ENCODE measurements around the gene HYAL1.

The HYAL1 gene

GRCh38 chr3:50318163-50318562, 14.8 kb upstream of the HYAL1 start:
- H2BK120ac ChIP-seq (ENCODE audit: insufficient read depth, low read length, poor library complexity) = no peak overlapping the region
- H3K79me2 ChIP-seq (ENCODE audit: control insufficient read depth, insufficient read depth, low read length, poor library complexity) = peaks cover 15% of the 10 kb centered on the region
- no peak overlapping the region for H2AK5ac ChIP-seq (ENCODE audit: low read length)
- no peak overlapping the region for H3K18ac ChIP-seq (ENCODE audit: low read length)
- H3K14ac ChIP-seq (ENCODE audit: low read length) = no peak overlapping the region
- peaks cover 29% of the 10 kb centered on the region in 2 experiments for H3K36me3 ChIP-seq (ENCODE audit: control insufficient read depth in 1 of 2, insufficient read depth in 2 of 2, low read length in 2 of 2)
- peaks cover 16% of the 10 kb centered on the region for H3K79me1 ChIP-seq (ENCODE audit: low read length)
- no peak for DNase-seq
- H3K4me2 ChIP-seq (ENCODE audit: low read length) = no peak overlapping the region
- no peak overlapping the region for H3K4me3 ChIP-seq (ENCODE audit: low read depth, low read length)
- H4K12ac ChIP-seq (ENCODE audit: low read depth, low read length) = no peak overlapping the region
- no peak overlapping the region for H2BK5ac ChIP-seq (ENCODE audit: low read depth, low read length, poor library complexity)
- H3K4me1 ChIP-seq (ENCODE audit: control insufficient read depth in 1 of 2, insufficient read depth in 2 of 2, low read length in 2 of 2) = peaks cover 40% of the 10 kb centered on the region in 2 experiments
- H4K8ac ChIP-seq (ENCODE audit: low read depth, low read length) = no peak overlapping the region
- no peak overlapping the region for H3K9ac ChIP-seq (ENCODE audit: low read length)
- peaks cover 2% of the 10 kb centered on the region for H3K9me3 ChIP-seq (ENCODE audit: insufficient read depth, low read depth, low read length)
- no peak overlapping the region for H4K91ac ChIP-seq (ENCODE audit: low read depth, low read length)
- peak overlapping the region; percentile 6 for H3K27ac ChIP-seq (ENCODE audit: low read depth, low read length)
- H3K27me3 ChIP-seq (ENCODE audit: insufficient read depth, low read length) = no peaks in the 10 kb centered on the region
- H3K4ac ChIP-seq (ENCODE audit: low read depth, low read length) = no peak overlapping the region
- no CpG with 5 or more reads among the region's 11 CpGs for WGBS (ENCODE audit: extremely low coverage, insufficient coverage, insufficient read length)
- no peak overlapping the region for H2AFZ ChIP-seq (ENCODE audit: insufficient read depth, low read length, poor library complexity)
- H3K23ac ChIP-seq (ENCODE audit: low read length) = no peak overlapping the region
- no peak overlapping the region for H2BK12ac ChIP-seq (ENCODE audit: low read length)

- Histone ChIP-seq H3K4me3 (ENCODE audit: low read depth, low read length) (no peak overlapping the region), H4K12ac (ENCODE audit: low read depth, low read length) (no peak overlapping the region)
Observed at GRCh38 chr3:50317300-50317699, 13.9 kb upstream of the HYAL1 start.

GRCh38 chr3:50316657-50317242, 13.4 kb upstream of the HYAL1 start:
- H3K4ac ChIP-seq (ENCODE audit: low read depth, low read length) = no peak overlapping the region
- no peak overlapping the region for H2AK5ac ChIP-seq (ENCODE audit: low read length)
- H3K27me3 ChIP-seq (ENCODE audit: insufficient read depth, low read length) = no peaks in the 10 kb centered on the region
- H3K4me2 ChIP-seq (ENCODE audit: low read length) = peak overlapping the region; percentile 40
- WGBS (ENCODE audit: extremely low coverage, insufficient coverage, insufficient read length) = no CpG with 5 or more reads among the region's 9 CpGs
- no peak overlapping the region for H3K23ac ChIP-seq (ENCODE audit: low read length)
- H3K79me1 ChIP-seq (ENCODE audit: low read length) = peaks cover 8% of the 10 kb centered on the region
- peak overlapping the region; percentile 31 for H3K18ac ChIP-seq (ENCODE audit: low read length)
- DNase-seq = peak; percentile 53 to 63
- no peak overlapping the region for H2BK12ac ChIP-seq (ENCODE audit: low read length)
- no peak overlapping the region for H2AFZ ChIP-seq (ENCODE audit: insufficient read depth, low read length, poor library complexity)
- H4K12ac ChIP-seq (ENCODE audit: low read depth, low read length) = no peak overlapping the region
- peaks cover 27 to 28% of the 10 kb centered on the region in 2 experiments for H3K4me1 ChIP-seq (ENCODE audit: control insufficient read depth in 1 of 2, insufficient read depth in 2 of 2, low read length in 2 of 2)
- peaks cover 29% of the 10 kb centered on the region in 2 experiments for H3K36me3 ChIP-seq (ENCODE audit: control insufficient read depth in 1 of 2, insufficient read depth in 2 of 2, low read length in 2 of 2)
- peak overlapping the region; percentile 62 for H3K27ac ChIP-seq (ENCODE audit: low read depth, low read length)
- H3K79me2 ChIP-seq (ENCODE audit: control insufficient read depth, insufficient read depth, low read length, poor library complexity) = peaks cover 10% of the 10 kb centered on the region
- H2BK120ac ChIP-seq (ENCODE audit: insufficient read depth, low read length, poor library complexity) = no peak overlapping the region
- no peak overlapping the region for H2BK5ac ChIP-seq (ENCODE audit: low read depth, low read length, poor library complexity)
- no peak overlapping the region for H3K4me3 ChIP-seq (ENCODE audit: low read depth, low read length)
- peaks cover 2% of the 10 kb centered on the region for H3K9me3 ChIP-seq (ENCODE audit: insufficient read depth, low read depth, low read length)
- no peak overlapping the region for H3K9ac ChIP-seq (ENCODE audit: low read length)
- H4K8ac ChIP-seq (ENCODE audit: low read depth, low read length) = no peak overlapping the region
- H4K91ac ChIP-seq (ENCODE audit: low read depth, low read length) = no peak overlapping the region
- H3K14ac ChIP-seq (ENCODE audit: low read length) = no peak overlapping the region

More at GRCh38 chr3:50317300-50317699, 13.9 kb upstream of the HYAL1 start:
- peaks cover 2% of the 10 kb centered on the region for H3K9me3 ChIP-seq (ENCODE audit: insufficient read depth, low read depth, low read length)
- H2BK120ac ChIP-seq (ENCODE audit: insufficient read depth, low read length, poor library complexity) = no peak overlapping the region
- H3K18ac ChIP-seq (ENCODE audit: low read length) = no peak overlapping the region
- H3K4ac ChIP-seq (ENCODE audit: low read depth, low read length) = no peak overlapping the region
- no peak overlapping the region for H4K91ac ChIP-seq (ENCODE audit: low read depth, low read length)
- H2BK5ac ChIP-seq (ENCODE audit: low read depth, low read length, poor library complexity) = no peak overlapping the region
- peaks cover 32% of the 10 kb centered on the region in 2 experiments for H3K4me1 ChIP-seq (ENCODE audit: control insufficient read depth in 1 of 2, insufficient read depth in 2 of 2, low read length in 2 of 2)
- H4K8ac ChIP-seq (ENCODE audit: low read depth, low read length) = no peak overlapping the region
- H3K23ac ChIP-seq (ENCODE audit: low read length) = no peak overlapping the region
- peaks cover 14% of the 10 kb centered on the region for H3K79me2 ChIP-seq (ENCODE audit: control insufficient read depth, insufficient read depth, low read length, poor library complexity)
- peak overlapping the region; percentile 62 for H3K27ac ChIP-seq (ENCODE audit: low read depth, low read length)
- H2AK5ac ChIP-seq (ENCODE audit: low read length) = no peak overlapping the region
- H3K9ac ChIP-seq (ENCODE audit: low read length) = no peak overlapping the region
- peaks cover 14% of the 10 kb centered on the region for H3K79me1 ChIP-seq (ENCODE audit: low read length)
- no peak overlapping the region for H2AFZ ChIP-seq (ENCODE audit: insufficient read depth, low read length, poor library complexity)
- no CpG with 5 or more reads among the region's 6 CpGs for WGBS (ENCODE audit: extremely low coverage, insufficient coverage, insufficient read length)
- no peaks in the 10 kb centered on the region for H3K27me3 ChIP-seq (ENCODE audit: insufficient read depth, low read length)
- H3K4me2 ChIP-seq (ENCODE audit: low read length) = peak overlapping the region; percentile 40
- peaks cover 29% of the 10 kb centered on the region in 2 experiments for H3K36me3 ChIP-seq (ENCODE audit: control insufficient read depth in 1 of 2, insufficient read depth in 2 of 2, low read length in 2 of 2)
- DNase-seq = no peak
- no peak overlapping the region for H3K14ac ChIP-seq (ENCODE audit: low read length)
- H2BK12ac ChIP-seq (ENCODE audit: low read length) = peak overlapping the region; percentile 0

- no CpG with 5 or more reads among the region's 4 CpGs for WGBS (ENCODE audit: extremely low coverage, insufficient coverage, insufficient read length)
- Histone ChIP-seq H3K14ac (ENCODE audit: low read length) (no peak overlapping the region), H3K36me3 (ENCODE audit: control insufficient read depth in 1 of 2, insufficient read depth in 2 of 2, low read length in 2 of 2) (peaks cover 27% of the 10 kb centered on the region in 2 experiments), H2AK5ac (ENCODE audit: low read length) (no peak overlapping the region), H4K8ac (ENCODE audit: low read depth, low read length) (no peak overlapping the region), H3K27ac (ENCODE audit: low read depth, low read length) (no peak overlapping the region), H3K4ac (ENCODE audit: low read depth, low read length) (no peak overlapping the region), H3K4me2 (ENCODE audit: low read length) (no peak overlapping the region), H3K23ac (ENCODE audit: low read length) (no peak overlapping the region), H3K27me3 (ENCODE audit: insufficient read depth, low read length) (no peaks in the 10 kb centered on the region), H3K9ac (ENCODE audit: low read length) (no peak overlapping the region), H2BK12ac (ENCODE audit: low read length) (no peak overlapping the region), H2AFZ (ENCODE audit: insufficient read depth, low read length, poor library complexity) (no peak overlapping the region), H2BK120ac (ENCODE audit: insufficient read depth, low read length, poor library complexity) (no peak overlapping the region), H4K91ac (ENCODE audit: low read depth, low read length) (no peak overlapping the region), H3K79me1 (ENCODE audit: low read length) (no peaks in the 10 kb centered on the region), H3K4me3 (ENCODE audit: low read depth, low read length) (no peak overlapping the region), H2BK5ac (ENCODE audit: low read depth, low read length, poor library complexity) (no peak overlapping the region), H3K4me1 (ENCODE audit: control insufficient read depth in 1 of 2, insufficient read depth in 2 of 2, low read length in 2 of 2) (peaks cover 20 to 21% of the 10 kb centered on the region in 2 experiments), H3K18ac (ENCODE audit: low read length) (no peak overlapping the region), H3K79me2 (ENCODE audit: control insufficient read depth, insufficient read depth, low read length, poor library complexity) (no peaks in the 10 kb centered on the region), H3K9me3 (ENCODE audit: insufficient read depth, low read depth, low read length) (peaks cover 2% of the 10 kb centered on the region), H4K12ac (ENCODE audit: low read depth, low read length) (no peak overlapping the region)
- DNase-seq = no peak
Observed at GRCh38 chr3:50314816-50315215, 11.4 kb upstream of the HYAL1 start.

All from trophoblast cell (in vitro differentiated cells and primary cell).